ENCODE results near the gene CA4. TPM values are rescaled to one million over a fixed set of nuclear protein-coding genes. Genes with fewer than 3 reads are reported as not detected.
A peak's percentile ranks its signal among the peaks of the same experiment; 100 is the strongest.

CA4 gene
- total RNA-seq, 1 donor from 2014 or later, result 14.1 TPM

- H3K27ac ChIP-seq, result no peak overlapping the region
- peaks cover 40% of the 10 kb centered on the region for H3F3A ChIP-seq (ENCODE audit: low read depth)
- no peaks in the 10 kb centered on the region for H3K9me3 Mint-ChIP-seq
- H3K27me3 Mint-ChIP-seq (ENCODE audit: insufficient read depth, low read depth), result peaks cover 40% of the 10 kb centered on the region
- peaks cover 29% of the 10 kb centered on the region for H3K27me3 ChIP-seq
- H3K9me3 ChIP-seq (ENCODE audit: low read depth), result no peaks in the 10 kb centered on the region
- no peak overlapping the region for H3K4me3 ChIP-seq
- no peak for DNase-seq (ENCODE audit: low spot score)
- H3K27ac Mint-ChIP-seq, result peak overlapping the region; percentile 29
- peak overlapping the region; percentile 85 for H3K4me2 ChIP-seq
- no peaks in the 10 kb centered on the region for H3K36me3 Mint-ChIP-seq
- peaks cover 5% of the 10 kb centered on the region for H4K20me1 ChIP-seq (ENCODE audit: low read depth)
- peaks cover 49% of the 10 kb centered on the region for H3K4me1 ChIP-seq
- H3K4me3 Mint-ChIP-seq, result peak overlapping the region; percentile 15
- no peaks in the 10 kb centered on the region for H3K79me2 ChIP-seq (ENCODE audit: low read depth)
- H2AFZ ChIP-seq (replicated peaks), result no peak overlapping the region
- TF ChIP-seq CTCF (IDR thresholded peaks at IDR 0.05) (no peak), EZH2phosphoT487 (IDR thresholded peaks at IDR 0.05) (no peak), EZH2 (IDR thresholded peaks at IDR 0.05) (no peak)
- peaks cover 35% of the 10 kb centered on the region for H3K4me1 Mint-ChIP-seq
- no peak overlapping the region for H3K9ac ChIP-seq
- H3K36me3 ChIP-seq, result no peaks in the 10 kb centered on the region
Observed at GRCh38 chr17:60151355-60151754, 1.6 kb downstream of the CA4 start.

GRCh38 chr17:60153606-60154390, 4.0 kb downstream of the CA4 start:
- H3K27me3 ChIP-seq, result peaks cover 29% of the 10 kb centered on the region
- H3F3A ChIP-seq (ENCODE audit: low read depth), result peaks cover 25% of the 10 kb centered on the region
- no peak overlapping the region for H3K9ac ChIP-seq
- DNase-seq (ENCODE audit: low spot score), result no peak
- Mint-ChIP-seq H3K27ac (peak overlapping the region; percentile 48), H3K36me3 (no peaks in the 10 kb centered on the region), H3K4me1 (peaks cover 28% of the 10 kb centered on the region), H3K4me3 (no peak overlapping the region), H3K27me3 (ENCODE audit: insufficient read depth, low read depth) (peaks cover 38% of the 10 kb centered on the region), H3K9me3 (no peaks in the 10 kb centered on the region)
- H3K4me1 ChIP-seq, result peaks cover 40% of the 10 kb centered on the region
- TF ChIP-seq CTCF (IDR thresholded peaks at IDR 0.05), result no peak
- no peak for TF ChIP-seq EZH2phosphoT487 (IDR thresholded peaks at IDR 0.05)
- no peak for TF ChIP-seq EZH2 (IDR thresholded peaks at IDR 0.05)
- no peaks in the 10 kb centered on the region for H3K79me2 ChIP-seq (ENCODE audit: low read depth)
- no peak overlapping the region for H3K4me3 ChIP-seq
- H3K27ac ChIP-seq, result no peak overlapping the region
- H2AFZ ChIP-seq (replicated peaks), result no peak overlapping the region
- H3K4me2 ChIP-seq, result no peak overlapping the region
- H4K20me1 ChIP-seq (ENCODE audit: low read depth), result peaks cover 5% of the 10 kb centered on the region
- no peaks in the 10 kb centered on the region for H3K36me3 ChIP-seq
- no peaks in the 10 kb centered on the region for H3K9me3 ChIP-seq (ENCODE audit: low read depth)

- Histone ChIP-seq H3K27me3 (peaks cover 21% of the 10 kb centered on the region), H3K4me3 (no peak overlapping the region), H3K27ac (no peak overlapping the region), H3K79me2 (ENCODE audit: low read depth) (no peaks in the 10 kb centered on the region), H2AFZ (replicated peaks) (no peak overlapping the region), H3K4me2 (peak overlapping the region; percentile 36), H3F3A (ENCODE audit: low read depth) (peaks cover 25% of the 10 kb centered on the region), H3K4me1 (peaks cover 37% of the 10 kb centered on the region), H3K9ac (no peak overlapping the region), H3K9me3 (ENCODE audit: low read depth) (no peaks in the 10 kb centered on the region), H4K20me1 (ENCODE audit: low read depth) (peaks cover 5% of the 10 kb centered on the region), H3K36me3 (no peaks in the 10 kb centered on the region)
- no peak for DNase-seq (ENCODE audit: low spot score)
- TF ChIP-seq CTCF (IDR thresholded peaks at IDR 0.05) (no peak), EZH2 (IDR thresholded peaks at IDR 0.05) (no peak), EZH2phosphoT487 (IDR thresholded peaks at IDR 0.05) (no peak)
- H3K36me3 Mint-ChIP-seq, result no peaks in the 10 kb centered on the region
- peak overlapping the region; percentile 58 for H3K4me3 Mint-ChIP-seq
- H3K4me1 Mint-ChIP-seq, result peaks cover 27% of the 10 kb centered on the region
- no peaks in the 10 kb centered on the region for H3K9me3 Mint-ChIP-seq
- H3K27me3 Mint-ChIP-seq (ENCODE audit: insufficient read depth, low read depth), result peaks cover 37% of the 10 kb centered on the region
- H3K27ac Mint-ChIP-seq, result peak overlapping the region; percentile 66
Observed at GRCh38 chr17:60154616-60155426, 5.0 kb downstream of the CA4 start.
